Measurements from ENCODE around the gene ERC1.

ERC1 gene

DNA sequence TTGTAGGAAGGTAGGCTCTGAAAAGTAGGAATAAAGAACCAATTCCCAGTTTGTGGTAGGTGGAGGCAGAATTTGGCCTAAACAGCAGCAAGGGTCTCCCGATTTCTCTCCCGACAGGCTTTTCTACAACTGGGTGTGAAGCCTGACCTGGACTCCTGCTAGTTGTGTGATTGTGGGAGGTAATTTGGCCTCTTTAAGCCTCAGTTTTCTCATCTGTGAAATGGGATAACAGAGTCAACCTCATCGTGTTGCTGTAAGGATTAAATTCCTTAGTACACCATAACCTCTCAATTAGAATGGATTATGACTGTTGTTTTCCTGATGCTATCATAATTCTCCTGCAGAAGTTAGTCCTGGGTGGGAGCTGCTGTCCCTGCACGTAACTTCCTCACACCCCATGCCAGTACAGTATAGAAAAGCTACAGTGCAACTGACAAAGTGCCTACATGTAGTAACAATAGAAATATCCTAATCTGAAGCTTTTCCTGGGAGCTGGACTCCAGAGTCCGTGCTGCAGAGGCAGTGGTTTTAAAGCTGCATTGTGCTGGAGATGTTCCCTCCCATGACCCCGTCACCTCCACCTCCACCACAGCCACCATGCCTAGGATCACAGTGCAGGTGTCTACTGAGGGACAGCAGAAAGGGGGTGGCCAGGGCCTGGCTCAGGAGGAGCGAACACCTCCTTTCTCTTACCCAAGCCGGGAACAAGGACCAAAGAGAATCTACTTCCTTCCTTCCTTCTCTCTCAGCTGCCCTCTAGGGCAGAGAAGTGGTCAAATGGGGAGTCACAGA, 526.9 kb downstream of the ERC1 start:
- no peak for DNase-seq (ENCODE audit: insufficient read length, low spot score)
- no peak for FAIRE-seq

DNA sequence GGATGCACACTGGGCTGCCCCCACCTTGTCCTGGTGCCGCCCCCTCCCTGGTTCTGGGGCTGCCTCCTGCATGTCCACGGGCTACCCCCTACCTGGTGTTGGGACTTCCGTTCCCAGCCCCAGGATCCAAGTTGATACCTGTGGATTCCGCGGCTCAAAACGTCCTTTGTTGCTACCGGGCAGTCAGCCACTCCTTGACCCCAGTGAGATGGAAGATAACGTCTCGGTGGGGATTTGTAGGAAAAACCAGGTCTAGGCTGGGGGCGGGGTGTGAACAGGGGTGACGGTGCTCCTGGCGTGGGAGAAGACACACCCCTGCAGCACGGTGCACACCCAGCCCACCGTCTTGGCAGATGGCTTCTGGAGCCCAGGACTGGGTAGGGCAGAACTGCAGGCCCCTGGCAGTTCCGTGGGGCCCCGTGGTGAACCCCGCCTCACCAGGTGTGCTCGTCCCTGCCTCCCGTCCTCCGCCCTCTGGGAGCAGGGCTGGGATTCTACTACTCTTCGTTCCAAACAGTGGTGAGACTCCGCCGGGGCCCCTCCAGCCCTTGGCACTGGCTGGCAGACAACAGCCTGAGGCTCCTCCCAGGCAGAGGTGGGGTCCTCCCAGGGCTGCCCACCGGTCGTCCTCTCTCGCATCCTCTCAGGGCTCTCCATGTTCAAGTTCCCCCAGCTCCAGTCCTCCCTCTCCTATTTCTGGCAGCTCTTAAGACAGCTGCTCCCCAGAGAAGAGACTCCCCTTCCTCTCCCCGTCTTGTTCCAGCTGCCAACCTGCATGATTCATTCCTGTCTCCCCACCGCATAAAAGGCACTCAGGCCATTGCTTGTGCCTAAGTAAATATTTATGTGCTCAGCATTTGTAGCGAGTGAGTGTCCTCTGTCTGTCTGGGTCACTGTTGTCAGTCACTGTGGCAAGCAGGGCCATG, 527.8 kb downstream of the ERC1 start:
- FAIRE-seq (no peak), DNase-seq (ENCODE audit: insufficient read length, low spot score) (no peak)

DNA sequence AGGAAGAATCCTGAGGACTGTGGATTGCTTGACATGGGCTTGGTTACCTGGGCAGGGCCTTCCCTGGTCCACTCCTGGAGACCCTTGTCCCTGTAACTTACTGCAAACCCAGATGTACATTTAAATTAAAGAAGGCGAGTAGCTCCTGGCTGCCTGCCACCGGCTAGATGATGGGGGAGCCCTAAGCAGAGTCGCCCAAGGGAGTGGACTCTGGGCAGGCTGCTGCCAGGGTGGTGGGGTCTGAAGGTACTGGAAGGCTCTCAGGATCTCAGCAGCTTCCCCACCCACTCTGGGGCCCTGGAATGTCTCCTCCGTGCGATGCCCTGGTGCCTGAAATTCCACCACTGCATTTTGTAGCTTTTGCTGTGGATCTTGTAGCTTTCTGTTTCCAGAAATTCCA, 528.6 kb downstream of the ERC1 start:
- FAIRE-seq (no peak), DNase-seq (ENCODE audit: insufficient read length, low spot score) (no peak)

DNA sequence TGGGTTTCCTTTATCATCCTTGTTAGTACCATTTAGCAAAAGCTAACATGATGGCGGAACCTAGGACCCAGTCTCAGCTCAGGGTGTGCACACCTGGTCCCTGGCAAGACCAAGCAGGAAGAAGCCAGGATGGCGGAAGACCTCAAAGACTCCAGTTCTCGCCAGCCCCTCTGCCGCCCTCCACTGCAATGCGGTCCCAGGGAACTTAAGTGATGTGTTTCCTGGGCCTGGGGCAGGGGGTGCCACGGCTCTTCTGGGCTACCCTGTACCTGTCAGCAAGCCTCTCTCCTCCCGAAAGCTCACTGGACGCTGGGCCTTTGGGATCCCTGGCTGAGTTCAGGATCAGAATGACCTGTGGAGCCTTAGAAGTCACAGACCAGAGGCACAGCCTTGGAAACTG, 532.0 kb downstream of the ERC1 start:
- FAIRE-seq (no peak), DNase-seq (ENCODE audit: insufficient read length, low spot score) (no peak)

DNA sequence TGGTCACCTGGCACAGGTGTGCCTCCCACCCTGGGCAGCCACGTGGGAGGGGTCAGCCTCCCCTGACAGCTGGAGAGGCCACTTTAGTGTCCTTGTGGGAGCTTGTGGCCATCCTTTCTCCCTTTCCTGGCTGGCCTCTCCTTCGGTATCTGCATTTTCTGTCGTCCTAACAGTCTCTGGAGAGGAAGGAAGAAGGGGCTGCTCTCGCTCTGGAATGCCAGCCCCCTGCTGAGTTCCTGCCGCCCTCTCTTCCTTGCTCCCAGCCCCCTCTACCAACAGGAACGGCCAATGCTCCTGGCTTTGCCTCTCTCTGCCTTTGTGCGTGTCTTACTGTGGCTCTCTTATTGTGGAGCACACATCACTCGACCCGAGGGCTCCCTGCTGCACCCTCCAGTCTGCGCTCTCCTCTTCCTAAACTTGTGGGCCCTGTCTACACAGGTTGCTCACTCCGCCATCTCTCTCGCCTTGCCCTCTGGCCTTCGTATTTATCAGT, 532.6 kb downstream of the ERC1 start:
- DNase-seq (ENCODE audit: insufficient read length, low spot score) = no peak
- FAIRE-seq = no peak

DNA sequence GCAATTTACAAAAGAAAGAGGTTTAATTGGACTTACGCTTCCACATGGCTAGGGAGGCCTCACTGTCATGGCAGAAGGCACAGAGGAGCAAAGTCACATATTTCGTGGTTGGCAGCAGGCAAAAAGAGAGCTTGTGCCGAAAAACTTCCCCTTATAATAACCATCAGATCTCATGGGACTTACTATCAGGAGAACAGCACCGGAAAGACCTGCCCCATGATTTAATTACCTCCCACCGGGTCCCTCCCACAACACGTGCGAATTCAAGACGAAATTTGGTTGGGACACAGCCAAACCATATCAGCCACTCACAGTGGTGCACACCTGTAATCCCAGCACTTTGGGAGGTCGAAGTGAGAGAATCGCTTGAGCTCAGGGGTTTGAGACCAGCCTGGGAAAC, 534.8 kb downstream of the ERC1 start:
- no peak for DNase-seq (ENCODE audit: insufficient read length, low spot score)
- FAIRE-seq = no peak

DNA sequence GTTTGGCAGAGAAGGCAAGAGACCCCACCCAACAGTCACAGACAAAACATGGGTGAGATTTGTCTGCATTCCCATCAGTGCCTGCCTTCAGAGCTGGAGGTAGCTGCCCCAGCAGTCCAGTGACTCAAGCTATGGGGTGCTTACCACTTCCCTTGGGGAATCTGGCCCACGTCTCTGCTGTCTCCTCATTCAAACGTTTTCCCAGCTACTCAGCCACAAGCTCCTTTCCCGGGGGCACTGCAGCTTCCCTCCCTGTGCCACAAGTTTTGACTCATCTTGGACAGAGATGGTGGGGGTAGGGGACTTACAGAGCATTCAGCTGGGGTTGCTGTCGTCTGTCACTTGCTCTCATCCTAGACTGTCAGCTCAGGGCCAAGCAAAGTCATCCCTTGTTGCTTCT, 536.8 kb downstream of the ERC1 start:
- FAIRE-seq (peak; percentile 44), DNase-seq (ENCODE audit: insufficient read length, low spot score) (no peak)

DNA sequence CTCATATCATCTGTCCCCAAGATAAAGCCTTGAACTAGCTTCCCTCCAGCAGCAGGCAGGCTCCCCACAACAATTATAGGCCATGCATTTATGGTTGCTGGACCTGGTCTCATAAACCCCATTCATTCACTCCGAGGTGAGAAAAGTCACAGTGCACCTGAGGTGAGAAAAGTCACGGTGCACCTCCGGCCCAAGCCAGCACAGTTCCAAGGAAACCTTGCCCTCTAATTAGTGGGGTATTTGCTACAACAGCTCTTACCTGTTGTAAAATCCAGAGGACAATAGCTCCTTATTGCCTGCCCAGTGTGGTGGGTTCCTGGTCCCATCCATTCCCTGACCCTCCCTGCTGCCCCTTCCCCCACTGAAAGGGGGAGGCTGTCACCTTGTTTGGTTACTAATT, 537.8 kb downstream of the ERC1 start:
- no peak for DNase-seq (ENCODE audit: insufficient read length, low spot score)
- FAIRE-seq = no peak

DNA sequence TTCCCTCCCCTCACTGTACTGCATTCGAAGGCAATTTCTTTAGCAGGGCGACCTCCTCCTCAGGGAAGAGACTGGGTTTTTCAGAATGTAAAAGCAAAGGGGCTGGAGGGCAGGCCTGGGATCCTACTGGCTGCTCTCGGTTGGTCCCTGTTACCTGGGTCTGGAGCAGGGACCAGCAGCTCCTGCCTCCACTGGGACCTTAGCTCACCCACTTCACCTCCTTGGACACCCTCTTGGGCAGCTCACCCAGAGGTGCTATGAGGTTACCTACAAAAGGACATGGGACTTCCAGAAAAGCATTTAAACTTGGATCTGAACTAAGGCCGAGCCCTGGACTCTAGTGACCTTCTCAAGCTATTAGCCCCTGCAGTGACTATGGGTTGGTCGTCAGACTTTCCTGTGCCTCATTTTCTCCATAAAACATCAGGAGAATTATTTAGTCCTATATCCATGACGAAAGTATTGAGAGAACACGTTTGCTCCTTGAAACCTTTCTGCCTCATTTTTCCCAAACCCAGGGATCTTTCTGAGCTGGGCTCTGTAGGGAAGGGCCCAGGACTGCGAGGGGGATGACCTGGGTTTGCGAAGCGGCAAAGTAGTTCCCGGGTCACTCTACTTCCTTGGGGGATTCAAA, 538.3 kb downstream of the ERC1 start:
- DNase-seq (ENCODE audit: insufficient read length, low spot score) = no peak

DNA sequence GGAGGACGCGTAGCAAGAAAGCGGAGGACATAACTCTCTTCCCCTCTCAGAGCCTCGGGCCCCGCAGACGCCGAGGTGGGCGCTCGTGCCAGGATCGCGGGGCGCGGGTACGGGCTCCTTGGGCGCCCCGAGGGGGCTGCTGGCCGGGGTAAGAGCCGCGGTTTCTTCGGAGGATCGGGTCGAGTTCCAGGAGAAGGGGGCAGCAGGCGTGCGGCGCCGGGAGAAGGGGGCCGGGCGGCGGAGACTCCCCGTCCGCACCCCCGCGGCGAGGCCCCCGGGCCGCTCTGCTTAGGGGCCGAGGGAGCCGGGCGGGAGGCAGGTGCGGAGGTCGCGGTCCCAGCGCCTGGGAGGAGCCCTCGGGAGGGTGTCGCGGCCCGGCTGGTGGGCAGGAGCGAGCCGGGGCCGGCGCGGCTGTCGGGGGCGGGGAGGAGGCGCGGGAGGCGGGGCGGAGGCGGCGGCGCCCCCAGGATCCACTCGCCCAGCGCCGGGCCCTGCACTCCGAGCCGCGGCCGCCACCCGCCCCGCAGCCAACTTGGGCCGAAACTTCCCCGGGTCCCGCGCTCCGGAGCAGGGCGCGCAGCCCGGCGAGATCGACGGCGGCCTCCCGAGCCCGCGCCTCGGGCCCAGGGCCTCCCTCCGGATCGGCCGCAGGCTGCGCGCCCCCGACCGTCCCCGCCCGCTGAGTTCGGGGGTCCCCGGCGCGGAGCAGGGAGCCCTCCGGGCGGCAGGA, 539.0 kb downstream of the ERC1 start:
- peak; percentile 53 for DNase-seq (ENCODE audit: insufficient read length, low spot score)
- FAIRE-seq = no peak

More for the DNA sequence above, 538.3 kb downstream of the ERC1 start:
- peak; percentile 78 for FAIRE-seq

DNA sequence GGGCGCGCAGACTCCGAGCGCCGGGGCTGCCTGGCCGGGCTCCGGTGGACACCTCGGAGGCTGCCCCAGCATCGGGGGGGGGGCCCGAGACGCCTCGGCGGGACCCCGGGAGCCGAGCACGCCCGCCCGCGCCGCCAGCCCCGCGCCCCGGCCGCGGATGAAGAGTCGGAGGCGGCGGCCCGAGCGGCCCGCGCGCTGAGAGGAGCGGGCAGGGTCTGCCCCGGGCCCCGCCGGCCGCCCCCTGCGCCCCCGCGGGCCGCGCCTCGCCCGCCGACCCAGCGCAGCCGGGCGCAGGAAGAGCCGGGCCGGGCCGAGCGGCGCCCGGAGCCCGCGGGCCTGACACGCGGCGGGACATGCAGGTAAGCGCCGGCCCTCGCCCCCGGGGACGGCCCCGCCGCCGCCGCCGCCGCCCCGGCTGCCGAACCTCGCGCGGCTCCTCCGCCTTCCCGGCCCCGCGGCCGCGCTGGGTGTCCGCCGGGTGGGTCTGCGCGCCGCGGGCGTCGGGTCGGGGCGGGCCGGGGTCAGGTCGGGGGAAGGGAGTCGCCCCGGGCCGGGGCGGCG, 539.6 kb downstream of the ERC1 start:
- FAIRE-seq = no peak
- peak; percentile 44 for DNase-seq (ENCODE audit: insufficient read length, low spot score)

DNA sequence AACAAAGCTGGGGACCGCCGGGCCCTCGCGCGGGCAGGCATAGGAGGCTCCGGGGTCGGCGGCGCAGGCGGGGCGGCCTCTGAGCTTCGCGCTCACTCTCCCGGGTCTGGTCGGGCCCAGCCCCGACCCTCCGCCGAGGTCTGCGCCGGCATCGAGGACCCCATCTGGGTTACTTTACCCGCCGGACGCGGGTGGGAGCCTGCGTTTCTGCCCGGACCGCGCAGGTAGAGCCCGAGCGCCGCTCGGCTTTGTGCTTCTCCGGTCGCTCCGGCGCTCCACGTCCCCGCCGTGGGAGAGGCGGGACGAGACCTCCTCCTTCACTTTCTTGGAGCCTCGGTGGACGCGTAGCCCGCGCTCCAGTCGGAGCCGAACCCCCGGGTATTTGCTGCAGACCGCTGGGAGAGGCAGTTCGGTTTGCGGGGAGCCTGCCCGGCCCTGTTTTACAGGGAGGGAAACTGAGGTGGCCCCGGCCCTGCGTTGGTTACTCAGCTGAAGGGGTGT, 540.2 kb downstream of the ERC1 start:
- FAIRE-seq = peak; percentile 48
- peak; percentile 44 for DNase-seq (ENCODE audit: insufficient read length, low spot score)

DNA sequence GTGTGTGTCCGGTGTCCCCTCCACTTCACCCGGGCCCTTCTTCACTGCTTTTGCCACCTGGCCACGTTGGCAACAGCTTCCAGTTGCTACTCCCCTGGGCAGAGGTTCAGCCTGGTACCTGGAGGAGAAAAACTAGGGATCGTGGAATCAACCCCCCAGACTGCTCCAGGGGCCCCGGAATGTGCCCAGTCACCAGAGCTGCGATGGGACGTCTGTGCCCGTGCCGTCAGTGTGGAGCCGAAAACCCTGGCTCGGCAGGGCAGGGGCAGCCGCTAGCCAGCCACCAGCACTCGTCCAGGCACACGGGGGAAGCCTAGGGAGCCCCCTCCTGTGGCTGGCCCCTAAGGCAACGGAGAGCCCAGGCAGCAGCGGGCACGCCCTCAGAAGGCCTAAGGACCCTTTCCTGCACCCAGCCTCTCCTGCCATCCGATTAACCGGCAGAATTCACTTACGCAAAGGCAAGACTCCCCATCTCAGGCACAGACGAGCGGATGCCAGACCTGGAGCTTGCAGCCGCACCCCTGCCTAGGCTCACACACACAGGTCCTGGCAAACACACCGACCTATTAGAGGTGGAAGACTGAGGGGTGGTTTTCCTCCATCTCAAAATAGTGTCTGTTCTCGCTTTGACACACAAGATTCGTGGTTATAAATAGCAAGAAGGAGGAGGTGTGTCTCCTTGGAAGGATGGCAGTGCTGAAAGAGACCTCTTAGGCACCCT, 540.8 kb downstream of the ERC1 start:
- DNase-seq (ENCODE audit: insufficient read length, low spot score) (peak; percentile 50), FAIRE-seq (peak; percentile 73)

DNA sequence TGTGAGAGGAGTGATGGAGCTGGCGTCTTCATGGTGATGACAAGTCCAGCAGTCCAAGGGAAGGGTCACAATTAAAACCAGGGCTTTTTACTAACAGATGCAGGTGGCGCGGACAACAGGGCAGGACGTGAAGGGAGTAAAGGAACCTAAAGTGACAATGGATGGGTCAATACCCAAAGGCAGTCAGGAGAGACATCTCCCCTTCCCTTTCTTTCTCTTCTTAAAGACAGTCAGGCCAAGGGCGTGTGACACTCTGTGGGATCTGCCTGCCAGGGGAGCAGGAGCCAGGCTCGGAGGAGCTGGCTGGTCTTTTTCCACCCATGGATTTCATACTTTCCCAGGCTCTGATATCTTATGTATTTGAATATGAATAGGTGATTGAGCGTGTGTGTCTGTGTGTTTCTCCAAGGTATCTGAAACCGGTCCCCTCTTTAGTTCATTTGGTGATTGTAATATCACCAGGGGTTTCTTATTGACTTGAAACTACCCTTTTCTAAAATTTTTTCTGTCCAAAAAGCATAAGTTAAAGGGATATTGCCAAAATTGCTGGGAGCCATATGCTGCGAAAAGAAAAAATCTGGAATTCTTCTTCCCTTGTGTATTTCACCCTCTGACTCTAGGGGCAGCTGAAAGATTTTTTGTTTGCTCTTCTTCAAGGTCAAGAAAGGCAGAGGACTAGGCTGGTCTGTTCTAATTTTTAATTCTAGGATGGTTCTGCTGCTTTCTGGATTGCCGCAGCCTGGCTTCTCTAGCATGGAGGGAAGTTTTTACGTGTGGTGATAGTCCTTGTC, 541.5 kb downstream of the ERC1 start:
- DNase-seq (ENCODE audit: insufficient read length, low spot score) = no peak
- no peak for FAIRE-seq

DNA sequence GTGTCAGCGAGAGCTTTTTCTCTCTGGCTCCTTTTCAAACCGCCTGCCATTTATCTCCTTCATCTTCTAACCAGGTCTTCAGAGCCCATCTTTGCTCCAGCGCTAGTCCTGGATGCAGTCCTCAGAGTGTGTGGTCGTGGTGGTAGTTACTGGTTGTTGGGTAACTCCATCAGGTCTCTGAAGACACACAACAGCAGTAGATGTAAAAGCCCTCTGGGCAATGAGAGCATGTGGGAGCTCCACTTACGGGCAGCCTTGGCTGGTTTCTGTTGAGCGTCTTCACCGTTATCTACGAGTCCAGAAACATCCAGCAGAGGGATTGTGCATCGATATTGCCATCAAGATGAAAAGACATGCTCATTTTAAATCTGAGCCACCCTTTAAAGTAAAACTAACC, 542.2 kb downstream of the ERC1 start:
- FAIRE-seq (no peak), DNase-seq (ENCODE audit: insufficient read length, low spot score) (peak; percentile 57)

DNA sequence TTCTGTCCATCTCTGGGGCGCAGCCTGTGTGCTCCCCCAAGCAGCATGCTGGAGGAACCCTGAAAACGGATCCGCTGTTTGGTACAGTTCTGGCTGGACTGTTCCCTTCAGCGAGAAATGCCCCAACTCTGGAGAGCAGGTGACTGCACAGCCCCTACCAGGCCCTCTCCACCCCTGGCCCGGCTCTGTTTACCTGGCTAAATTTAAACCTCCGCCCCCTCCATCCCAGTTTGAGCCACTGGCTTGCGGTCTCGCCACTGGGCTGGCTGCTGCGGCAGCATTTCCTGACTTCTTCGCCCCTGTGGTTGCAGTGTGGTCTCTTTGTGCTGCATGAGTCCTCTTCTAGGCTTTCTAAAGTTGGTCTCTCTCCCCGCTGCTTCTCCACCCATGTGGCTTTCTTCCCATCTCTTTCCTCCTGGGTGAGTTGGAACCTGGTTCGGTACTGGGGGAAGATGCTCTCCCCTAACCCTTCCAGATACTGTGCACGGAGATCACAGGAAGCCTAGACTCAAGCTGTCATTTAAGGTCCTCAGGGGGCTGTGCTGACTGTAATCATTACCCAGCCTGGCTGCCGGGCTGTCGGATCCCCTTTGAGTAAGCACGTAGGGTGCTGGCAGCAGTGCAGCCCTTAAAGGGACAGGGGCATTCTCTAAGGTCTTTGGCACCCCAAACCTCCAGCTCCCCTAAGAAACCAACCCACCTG, 542.7 kb downstream of the ERC1 start:
- peak; percentile 99 for FAIRE-seq
- peak; percentile 61 for DNase-seq (ENCODE audit: insufficient read length, low spot score)

DNA sequence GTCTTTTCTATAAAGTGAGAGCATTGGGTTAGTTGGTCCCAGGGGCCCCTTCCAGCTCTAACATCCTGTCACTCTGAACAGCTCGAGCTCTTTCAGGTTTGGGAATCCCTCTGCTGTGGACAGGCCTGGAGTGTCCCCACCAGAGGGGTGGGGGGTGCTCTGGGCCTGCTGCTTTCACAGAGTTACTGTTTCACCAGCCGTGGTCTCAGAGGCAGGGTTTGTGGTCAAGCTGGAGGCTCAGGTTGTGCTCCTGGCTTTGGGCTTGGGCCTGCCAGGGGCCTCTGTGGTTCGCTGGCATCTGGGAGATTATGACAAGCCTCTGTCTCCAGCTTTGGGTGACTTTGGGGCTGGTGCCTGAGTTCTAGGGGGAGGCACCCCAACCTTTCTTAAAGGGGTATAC, 543.7 kb downstream of the ERC1 start:
- DNase-seq (ENCODE audit: insufficient read length, low spot score) (peak; percentile 47), FAIRE-seq (no peak)

DNA sequence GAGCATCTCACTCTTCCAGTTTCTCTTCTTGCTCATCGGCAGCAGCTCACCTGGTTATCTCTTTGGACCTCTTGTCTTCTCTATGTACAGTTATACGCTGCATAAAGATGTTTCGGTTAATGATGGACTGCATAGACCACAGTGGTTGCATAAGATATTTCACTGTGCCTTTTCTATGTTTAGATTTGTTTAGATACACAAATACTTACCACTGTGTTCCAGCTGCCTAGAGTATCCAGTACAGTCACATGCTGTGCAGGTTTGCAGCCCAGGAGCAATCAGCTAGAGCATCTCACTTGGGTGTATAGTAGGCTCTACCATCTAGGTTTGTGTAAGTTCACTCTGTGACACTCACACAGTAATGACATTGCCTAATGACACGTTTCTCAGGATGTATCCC, 545.8 kb downstream of the ERC1 start:
- FAIRE-seq (peak; percentile 64), DNase-seq (ENCODE audit: insufficient read length, low spot score) (no peak)
